ENCODE data around the gene FFAR3.
"Not testable (repeated sequence)": the region's sequence is repeated elsewhere in the genome, so short reads cannot be mapped to it uniquely, and the experiment has no call there.

Gene FFAR3

GRCh38 chr19:35401416-35401815, 43.2 kb downstream of the FFAR3 start:
- DNase-seq (ENCODE audit: low read depth): not testable (repeated sequence)

- DNase-seq (ENCODE audit: low read depth): no peak
Observed at GRCh38 chr19:35403116-35403760, 45.0 kb downstream of the FFAR3 start.

- peak; percentile 90 for DNase-seq (ENCODE audit: low read depth)
Observed at GRCh38 chr19:35404879-35405622, 46.8 kb downstream of the FFAR3 start.

- no peak for DNase-seq (ENCODE audit: low read depth)
Observed at GRCh38 chr19:35407619-35408018, 49.4 kb downstream of the FFAR3 start.

- DNase-seq (ENCODE audit: low read depth): no peak
Observed at GRCh38 chr19:35408284-35409171, 50.3 kb downstream of the FFAR3 start.

- DNase-seq (ENCODE audit: low read depth): no peak
Observed at GRCh38 chr19:35409191-35409590, 50.9 kb downstream of the FFAR3 start.

Measured in GM04504 (cell line).